Body of pancreas (tissue), 4 donors: ENCODE data around the gene GOSR2.

Experiments used
- POLR2A ChIP-seq, 3 donors: fragments of 450-650 bp; IDR thresholded peaks; one replicate each; pipeline ENCODE4 v1.6.1; 2016; ENCODE audit warnings: antibody characterized with exemption in 3 of 3, mild to moderate bottlenecking in 2 of 3
- TF ChIP-seq, protein P1 (sequence below), 7 experiments: fragments of 450-650 bp in 4 of 7; fragments of 200-600 bp in 3 of 7; sonication (generic) in 3 of 7; IDR thresholded peaks; one replicate each; pipeline ENCODE4 v1.5.1; 2016 to 2019; ENCODE audit warnings: antibody characterized with exemption in 7 of 7

DNA sequence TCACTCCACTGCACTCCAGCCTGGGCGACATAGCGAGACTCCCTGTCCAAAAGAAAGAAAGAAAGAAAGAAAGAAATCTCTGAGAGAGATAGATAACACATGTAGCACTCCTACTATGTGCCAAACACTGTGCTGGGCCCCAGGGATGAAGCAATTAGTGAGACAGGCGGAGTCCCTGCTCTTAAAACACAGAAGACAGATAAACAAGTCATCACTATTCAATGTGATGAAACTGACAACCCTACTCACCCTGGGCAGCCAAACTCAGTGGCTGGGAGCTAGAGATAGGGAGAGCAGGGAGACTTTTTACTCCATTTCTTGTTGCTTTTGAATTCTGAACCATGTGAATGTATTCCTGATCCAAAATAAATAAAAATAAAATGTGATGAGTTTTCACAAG lies 35.2 kb upstream of the GOSR2 start:
- TF ChIP-seq, protein P1, sequence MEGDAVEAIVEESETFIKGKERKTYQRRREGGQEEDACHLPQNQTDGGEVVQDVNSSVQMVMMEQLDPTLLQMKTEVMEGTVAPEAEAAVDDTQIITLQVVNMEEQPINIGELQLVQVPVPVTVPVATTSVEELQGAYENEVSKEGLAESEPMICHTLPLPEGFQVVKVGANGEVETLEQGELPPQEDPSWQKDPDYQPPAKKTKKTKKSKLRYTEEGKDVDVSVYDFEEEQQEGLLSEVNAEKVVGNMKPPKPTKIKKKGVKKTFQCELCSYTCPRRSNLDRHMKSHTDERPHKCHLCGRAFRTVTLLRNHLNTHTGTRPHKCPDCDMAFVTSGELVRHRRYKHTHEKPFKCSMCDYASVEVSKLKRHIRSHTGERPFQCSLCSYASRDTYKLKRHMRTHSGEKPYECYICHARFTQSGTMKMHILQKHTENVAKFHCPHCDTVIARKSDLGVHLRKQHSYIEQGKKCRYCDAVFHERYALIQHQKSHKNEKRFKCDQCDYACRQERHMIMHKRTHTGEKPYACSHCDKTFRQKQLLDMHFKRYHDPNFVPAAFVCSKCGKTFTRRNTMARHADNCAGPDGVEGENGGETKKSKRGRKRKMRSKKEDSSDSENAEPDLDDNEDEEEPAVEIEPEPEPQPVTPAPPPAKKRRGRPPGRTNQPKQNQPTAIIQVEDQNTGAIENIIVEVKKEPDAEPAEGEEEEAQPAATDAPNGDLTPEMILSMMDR (IDR thresholded peaks at IDR 0.05): no peak
- TF ChIP-seq POLR2A (IDR thresholded peaks at IDR 0.05): no peak
